ENCODE results near the gene SMIM23. TPM values are rescaled to one million over a fixed set of nuclear protein-coding genes. Genes with fewer than 3 reads are reported as not detected.

The SMIM23 gene
- polyA plus RNA-seq, 1 of the 3 experiments (the other 2 are of a cell fraction) = not detected

GRCh38 chr5:171801839-171802238, 16.2 kb downstream of the SMIM23 start:
- POLR2A ChIA-PET = interaction anchor here (0.7 kb wide), 1 partner anchor 21 kb away, joined by 4 read pairs; no protein-coding TSS in a partner anchor
- Histone ChIP-seq H3K9me3 (no peaks in the 10 kb centered on the region), H3K27me3 (ENCODE audit: insufficient read depth) (peaks cover 11% of the 10 kb centered on the region; the same call in 1 of the 2 replicates), H3K79me2 (ENCODE audit: insufficient read depth) (no peaks in the 10 kb centered on the region), H3K36me3 (replicated peaks in 1 of 2; ENCODE audit: control insufficient read depth in 1 of 2, insufficient read depth in 2 of 2, low read length in 1 of 2) (no peaks in the 10 kb centered on the region), H3K9me2 (no peaks in the 10 kb centered on the region), H3K4me3 (ENCODE audit: low read depth in 2 of 2, low read length in 1 of 2) (no peak overlapping the region), H4K20me1 (ENCODE audit: insufficient read depth) (no peaks in the 10 kb centered on the region), H2AFZ (ENCODE audit: low read depth) (no peak overlapping the region), H3K27ac (ENCODE audit: low read depth in 2 of 2, low read length in 1 of 2) (no peak overlapping the region), H3K4me1 (ENCODE audit: control insufficient read depth in 1 of 2, insufficient read depth in 2 of 2, low read depth in 1 of 2, low read length in 1 of 2) (no peaks in the 10 kb centered on the region), H3F3A (replicated peaks; ENCODE audit: insufficient read depth) (no peaks in the 10 kb centered on the region), H3K4me2 (no peak overlapping the region), H3K9ac (no peak overlapping the region)
- 31% methylated on average over 1 of the region's 1 CpG for WGBS (ENCODE audit: low lambda C conversion rate)
- no peak for DNase-seq
- CTCF ChIA-PET = interaction anchor here (0.6 to 1.4 kb wide), 3 partner anchors 44 to 737 kb away, joined by 3 read pairs; no protein-coding TSS in a partner anchor
- no peak for TF ChIP-seq RXRA (IDR thresholded peaks at IDR 0.05; ENCODE audit: borderline replicate concordance, low read depth)
- no peak for TF ChIP-seq RFX5 (IDR thresholded peaks at IDR 0.05; ENCODE audit: low read length)
- TF ChIP-seq ELF1 (IDR thresholded peaks at IDR 0.05) = no peak
- no peak for TF ChIP-seq PBX3 (IDR thresholded peaks at IDR 0.05)
- no peak for TF ChIP-seq ZBTB33 (IDR thresholded peaks at IDR 0.05; ENCODE audit: borderline replicate concordance, low read depth)
- TF ChIP-seq SMC3 (IDR thresholded peaks at IDR 0.05; ENCODE audit: low read depth, low read length) = no peak
- no peak for TF ChIP-seq GABPA (IDR thresholded peaks at IDR 0.05; ENCODE audit: low read depth)
- no peak for TF ChIP-seq FOXJ3 (CRISPR knock-in tag; IDR thresholded peaks at IDR 0.05)
- TF ChIP-seq NFIC (IDR thresholded peaks at IDR 0.05; ENCODE audit: borderline replicate concordance) = no peak
- no peak for TF ChIP-seq REST (IDR thresholded peaks at IDR 0.05; ENCODE audit: low read depth, low read length)
- no peak for TF ChIP-seq GATA2 (CRISPR knock-in tag; IDR thresholded peaks at IDR 0.05)
- no peak for TF ChIP-seq MEF2A (IDR thresholded peaks at IDR 0.05; ENCODE audit: borderline replicate concordance, low read depth)
- TF ChIP-seq IRF3 (IDR thresholded peaks at IDR 0.05; ENCODE audit: low read depth, low read length) = no peak
- TF ChIP-seq MXI1 (IDR thresholded peaks at IDR 0.05; ENCODE audit: low read depth, low read length) = no peak
- TF ChIP-seq CTCF (IDR thresholded peaks at IDR 0.05) = no peak
- TF ChIP-seq FOSL2 (IDR thresholded peaks at IDR 0.05; ENCODE audit: borderline replicate concordance, low read depth) = no peak
- TF ChIP-seq FOXM1 (IDR thresholded peaks at IDR 0.05; ENCODE audit: low read depth) = no peak
- no peak for TF ChIP-seq SIN3A (IDR thresholded peaks at IDR 0.05; ENCODE audit: borderline replicate concordance, low read depth, low read length)
- no peak for TF ChIP-seq NRF1 (IDR thresholded peaks at IDR 0.05; ENCODE audit: low read depth, low read length)
- no peak for TF ChIP-seq USF2 (IDR thresholded peaks at IDR 0.05; ENCODE audit: borderline replicate concordance, low read depth, low read length)
